HEK293 (cell line): Measurements from ENCODE around the gene GALNT2.

Experiments used
- CTCF ChIA-PET: fragments of 350-600 bp; formaldehyde crosslinking; extraction: SDS; loops from one replicate; lab custom pipeline; 2021; ENCODE audit warnings: antibody characterized with exemption; lab: Yijun Ruan, JAX
- POLR2A ChIA-PET: fragments of 300-600 bp; formaldehyde crosslinking; extraction: SDS; loops from one replicate; lab custom pipeline; 2020; ENCODE audit warnings: antibody characterized with exemption, inconsistent platforms; lab: Yijun Ruan, JAX
- H3K27ac ChIP-seq: fragments of 200-500 bp; sonication (Bioruptor generic); 2 replicates; pipeline ENCODE4 v1.5.1; 2014; ENCODE audit warnings: low read depth, low read length, control low read depth, inconsistent platforms; ENCODE audit errors: extremely low read depth
- H3K36me3 ChIP-seq, 2 experiments: fragments of 200-500 bp in 1 of 2; sonication (Bioruptor generic) in 1 of 2; 1 replicate in 1 of 2; 2 replicates in 1 of 2; pipeline ENCODE4 v1.5.1; 2014 to 2017; ENCODE audit warnings: inconsistent platforms in 2 of 2, low read length in 2 of 2; ENCODE audit not compliant: control insufficient read depth in 2 of 2, insufficient read depth in 1 of 2
- H3K4me1 ChIP-seq: fragments of 200-500 bp; sonication (Bioruptor generic); 2 replicates; pipeline ENCODE4 v1.5.1; 2014; ENCODE audit warnings: mild to moderate bottlenecking, low read length, inconsistent platforms; ENCODE audit not compliant: control insufficient read depth, insufficient read depth
- H3K4me3 ChIP-seq: 2 replicates; pipeline ENCODE4 v1.5.1; 2011; ENCODE audit warnings: low read depth, mild to moderate bottlenecking, control low read depth, low read length, moderate library complexity
- H3K9me3 ChIP-seq: fragments of 200-500 bp; sonication (Bioruptor generic); 2 replicates; pipeline ENCODE4 v1.5.1; 2014; ENCODE audit warnings: low read depth, low read length, inconsistent platforms; ENCODE audit not compliant: control insufficient read depth, insufficient read depth
- BCL6B ChIP-seq: fragments of 450-650 bp; formaldehyde crosslinking; IDR thresholded peaks from 2 replicates; pipeline ENCODE4 v1.5.1; 2017; ENCODE audit warnings: missing biosample characterization, missing genetic modification characterization
- GLIS1 ChIP-seq: fragments of 450-650 bp; formaldehyde crosslinking; IDR thresholded peaks from 2 replicates; pipeline ENCODE4 v1.5.1; 2016; ENCODE audit warnings: missing biosample characterization, missing genetic modification characterization
- PRDM2 ChIP-seq: fragments of 450-650 bp; formaldehyde crosslinking; IDR thresholded peaks from 2 replicates; pipeline ENCODE4 v1.5.1; 2016; ENCODE audit warnings: missing biosample characterization, missing genetic modification characterization, borderline replicate concordance
- REPIN1 ChIP-seq: fragments of 450-650 bp; formaldehyde crosslinking; IDR thresholded peaks from 2 replicates; pipeline ENCODE4 v1.5.1; 2017; ENCODE audit warnings: missing biosample characterization, missing genetic modification characterization, low read depth
- TRIM28 ChIP-seq: IDR thresholded peaks from 2 replicates; pipeline ENCODE4 v1.6.1; 2011; ENCODE audit warnings: low read length, control low read depth, borderline replicate concordance
- ZBTB44 ChIP-seq: fragments of 450-650 bp; IDR thresholded peaks from 2 replicates; pipeline ENCODE4 v1.5.1; 2018; ENCODE audit warnings: missing biosample characterization, mild to moderate bottlenecking, missing genetic modification characterization
- ZFP3 ChIP-seq: fragments of 450-650 bp; formaldehyde crosslinking; IDR thresholded peaks from 2 replicates; pipeline ENCODE4 v1.5.1; 2016; ENCODE audit warnings: low read depth, missing biosample characterization, missing genetic modification characterization
- ZNF184 ChIP-seq: fragments of 450-650 bp; IDR thresholded peaks from 2 replicates; pipeline ENCODE4 v1.5.1; 2018; ENCODE audit warnings: missing biosample characterization, mild to moderate bottlenecking, missing genetic modification characterization
- ZNF248 ChIP-seq: fragments of 450-650 bp; formaldehyde crosslinking; IDR thresholded peaks from 2 replicates; pipeline ENCODE4 v1.5.1; 2017; ENCODE audit warnings: missing biosample characterization, missing genetic modification characterization
- ZNF292 ChIP-seq: fragments of 450-650 bp; formaldehyde crosslinking; IDR thresholded peaks from 2 replicates; pipeline ENCODE4 v1.5.1; 2016; ENCODE audit warnings: low read depth, missing biosample characterization, missing genetic modification characterization, borderline replicate concordance
- ZNF335 ChIP-seq: fragments of 450-650 bp; formaldehyde crosslinking; conservative IDR thresholded peaks from 2 replicates; pipeline ENCODE4 v1.5.1; 2016; ENCODE audit warnings: missing biosample characterization, missing genetic modification characterization
- ZNF350 ChIP-seq: fragments of 450-650 bp; formaldehyde crosslinking; IDR thresholded peaks from 2 replicates; pipeline ENCODE4 v1.5.0; 2017; ENCODE audit warnings: missing biosample characterization, mild to moderate bottlenecking, missing genetic modification characterization
- ZNF394 ChIP-seq: fragments of 450-650 bp; formaldehyde crosslinking; IDR thresholded peaks from 2 replicates; pipeline ENCODE4 v1.5.1; 2016; ENCODE audit warnings: missing biosample characterization, missing genetic modification characterization, mild to moderate bottlenecking, moderate library complexity, borderline replicate concordance
- ZNF623 ChIP-seq: fragments of 450-650 bp; formaldehyde crosslinking; IDR thresholded peaks from 2 replicates; pipeline ENCODE4 v1.5.1; 2016; ENCODE audit warnings: missing biosample characterization, missing genetic modification characterization
- ZNF624 ChIP-seq: fragments of 450-650 bp; formaldehyde crosslinking; IDR thresholded peaks from 2 replicates; pipeline ENCODE4 v1.5.1; 2017; ENCODE audit warnings: missing biosample characterization, missing genetic modification characterization
- ZNF707 ChIP-seq: fragments of 450-650 bp; formaldehyde crosslinking; IDR thresholded peaks from 2 replicates; pipeline ENCODE4 v1.5.1; 2016; ENCODE audit warnings: missing biosample characterization, missing genetic modification characterization
- ZNF791 ChIP-seq: fragments of 450-650 bp; formaldehyde crosslinking; IDR thresholded peaks from 2 replicates; pipeline ENCODE4 v1.5.1; 2016; ENCODE audit warnings: missing biosample characterization, missing genetic modification characterization
- TF ChIP-seq, protein P1 (sequence below): fragments of 450-650 bp; formaldehyde crosslinking; IDR thresholded peaks from 2 replicates; pipeline ENCODE4 v1.5.1; 2017; ENCODE audit warnings: missing biosample characterization, missing genetic modification characterization
- TF ChIP-seq, protein P2 (sequence below): fragments of 450-650 bp; formaldehyde crosslinking; IDR thresholded peaks from 2 replicates; pipeline ENCODE4 v1.5.1; 2017; ENCODE audit warnings: missing biosample characterization, missing genetic modification characterization

GALNT2 gene

GRCh38 chr1:230040440-230040839, 26.6 kb upstream of the GALNT2 start:
- H3K27ac ChIP-seq, result no peak overlapping the region
- no peaks in the 10 kb centered on the region for H3K4me1 ChIP-seq
- ChIA-PET CTCF (no interaction called here), POLR2A (no interaction called here)
- TF ChIP-seq ZNF184 (tag by site-specific recombination), result no peak
- TF ChIP-seq, protein P1, sequence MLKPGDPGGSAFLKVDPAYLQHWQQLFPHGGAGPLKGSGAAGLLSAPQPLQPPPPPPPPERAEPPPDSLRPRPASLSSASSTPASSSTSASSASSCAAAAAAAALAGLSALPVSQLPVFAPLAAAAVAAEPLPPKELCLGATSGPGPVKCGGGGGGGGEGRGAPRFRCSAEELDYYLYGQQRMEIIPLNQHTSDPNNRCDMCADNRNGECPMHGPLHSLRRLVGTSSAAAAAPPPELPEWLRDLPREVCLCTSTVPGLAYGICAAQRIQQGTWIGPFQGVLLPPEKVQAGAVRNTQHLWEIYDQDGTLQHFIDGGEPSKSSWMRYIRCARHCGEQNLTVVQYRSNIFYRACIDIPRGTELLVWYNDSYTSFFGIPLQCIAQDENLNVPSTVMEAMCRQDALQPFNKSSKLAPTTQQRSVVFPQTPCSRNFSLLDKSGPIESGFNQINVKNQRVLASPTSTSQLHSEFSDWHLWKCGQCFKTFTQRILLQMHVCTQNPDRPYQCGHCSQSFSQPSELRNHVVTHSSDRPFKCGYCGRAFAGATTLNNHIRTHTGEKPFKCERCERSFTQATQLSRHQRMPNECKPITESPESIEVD (tag by site-specific recombination), result no peak
- no peak for TF ChIP-seq BCL6B (tag by site-specific recombination)
- no peak for TF ChIP-seq ZBTB44
- TF ChIP-seq GLIS1, result no peak
- H3K9me3 ChIP-seq, result no peaks in the 10 kb centered on the region
- no peaks in the 10 kb centered on the region for H3K36me3 ChIP-seq
- no peak overlapping the region for H3K4me3 ChIP-seq

GRCh38 chr1:230043081-230043480, 24.0 kb upstream of the GALNT2 start:
- no peaks in the 10 kb centered on the region for H3K4me1 ChIP-seq
- no peak overlapping the region for H3K4me3 ChIP-seq
- no peaks in the 10 kb centered on the region for H3K9me3 ChIP-seq
- no peak overlapping the region for H3K27ac ChIP-seq
- TF ChIP-seq TRIM28, result no peak
- TF ChIP-seq ZNF335 (tag by site-specific recombination), result peak; percentile 27; the same call in 1 of the 2 replicates
- no peak for TF ChIP-seq ZNF248 (tag by site-specific recombination)
- ChIA-PET POLR2A (no interaction called here), CTCF (no interaction called here)
- no peaks in the 10 kb centered on the region for H3K36me3 ChIP-seq

GRCh38 chr1:230044729-230045128, 22.3 kb upstream of the GALNT2 start:
- TF ChIP-seq ZNF791 (no peak), ZFP3 (tag by site-specific recombination) (no peak), ZNF624 (tag by site-specific recombination) (no peak), ZNF292 (tag by site-specific recombination) (no peak), REPIN1 (no peak), ZNF707 (tag by site-specific recombination) (no peak), ZNF623 (tag by site-specific recombination) (no peak), ZNF350 (tag by site-specific recombination) (no peak), ZNF394 (tag by site-specific recombination) (no peak), PRDM2 (tag by site-specific recombination) (no peak)
- TF ChIP-seq, protein P2, sequence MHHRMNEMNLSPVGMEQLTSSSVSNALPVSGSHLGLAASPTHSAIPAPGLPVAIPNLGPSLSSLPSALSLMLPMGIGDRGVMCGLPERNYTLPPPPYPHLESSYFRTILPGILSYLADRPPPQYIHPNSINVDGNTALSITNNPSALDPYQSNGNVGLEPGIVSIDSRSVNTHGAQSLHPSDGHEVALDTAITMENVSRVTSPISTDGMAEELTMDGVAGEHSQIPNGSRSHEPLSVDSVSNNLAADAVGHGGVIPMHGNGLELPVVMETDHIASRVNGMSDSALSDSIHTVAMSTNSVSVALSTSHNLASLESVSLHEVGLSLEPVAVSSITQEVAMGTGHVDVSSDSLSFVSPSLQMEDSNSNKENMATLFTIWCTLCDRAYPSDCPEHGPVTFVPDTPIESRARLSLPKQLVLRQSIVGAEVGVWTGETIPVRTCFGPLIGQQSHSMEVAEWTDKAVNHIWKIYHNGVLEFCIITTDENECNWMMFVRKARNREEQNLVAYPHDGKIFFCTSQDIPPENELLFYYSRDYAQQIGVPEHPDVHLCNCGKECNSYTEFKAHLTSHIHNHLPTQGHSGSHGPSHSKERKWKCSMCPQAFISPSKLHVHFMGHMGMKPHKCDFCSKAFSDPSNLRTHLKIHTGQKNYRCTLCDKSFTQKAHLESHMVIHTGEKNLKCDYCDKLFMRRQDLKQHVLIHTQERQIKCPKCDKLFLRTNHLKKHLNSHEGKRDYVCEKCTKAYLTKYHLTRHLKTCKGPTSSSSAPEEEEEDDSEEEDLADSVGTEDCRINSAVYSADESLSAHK, result no peak
- no peaks in the 10 kb centered on the region for H3K4me1 ChIP-seq
- H3K4me3 ChIP-seq, result no peak overlapping the region
- CTCF ChIA-PET, result no interaction called here
- H3K9me3 ChIP-seq, result no peaks in the 10 kb centered on the region
- no peaks in the 10 kb centered on the region for H3K36me3 ChIP-seq
- POLR2A ChIA-PET, result no interaction called here
- H3K27ac ChIP-seq, result no peak overlapping the region
